ENCODE results near the gene HNRNPAB.
"Not testable (repeated sequence)": the region's sequence is repeated elsewhere in the genome, so short reads cannot be mapped to it uniquely, and the experiment has no call there.

The HNRNPAB gene

GRCh38 chr5:178213003-178213461, 8.7 kb downstream of the HNRNPAB start:
- no peak for DNase-seq

GRCh38 chr5:178213748-178214151, 9.4 kb downstream of the HNRNPAB start:
- no peak for DNase-seq

DNA sequence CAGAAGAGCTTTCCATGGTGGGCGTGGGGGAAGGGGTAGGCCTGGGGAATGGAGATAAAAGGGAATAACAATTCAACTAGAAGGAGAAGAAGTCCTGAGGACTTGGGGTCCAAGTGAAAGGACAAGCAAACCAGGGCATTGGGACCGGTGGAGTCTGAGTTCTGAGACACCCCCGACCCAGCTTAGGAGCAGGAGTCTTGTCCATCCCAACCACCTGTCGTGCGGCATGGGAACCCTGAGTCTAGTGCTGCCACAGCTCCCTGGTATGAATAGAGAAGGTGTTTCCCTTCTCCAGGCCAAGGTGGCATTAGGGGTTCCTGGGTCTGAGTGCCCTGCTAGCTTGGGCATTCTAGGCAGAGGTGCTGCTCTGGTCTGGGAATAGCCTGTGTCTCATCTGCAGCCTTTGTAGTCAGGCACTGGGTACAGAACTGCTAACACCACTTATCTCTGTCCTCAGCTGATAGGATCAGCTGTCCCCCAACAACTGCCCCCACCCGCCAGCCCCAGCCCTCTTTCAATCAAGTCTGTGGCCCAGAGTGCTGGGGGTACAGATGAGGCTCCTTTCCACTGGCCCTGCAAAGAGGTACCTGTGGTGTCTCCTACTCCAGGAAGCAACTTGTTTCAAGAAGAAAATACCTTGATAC, 9.9 kb downstream of the HNRNPAB start:
- no peak for DNase-seq

DNA sequence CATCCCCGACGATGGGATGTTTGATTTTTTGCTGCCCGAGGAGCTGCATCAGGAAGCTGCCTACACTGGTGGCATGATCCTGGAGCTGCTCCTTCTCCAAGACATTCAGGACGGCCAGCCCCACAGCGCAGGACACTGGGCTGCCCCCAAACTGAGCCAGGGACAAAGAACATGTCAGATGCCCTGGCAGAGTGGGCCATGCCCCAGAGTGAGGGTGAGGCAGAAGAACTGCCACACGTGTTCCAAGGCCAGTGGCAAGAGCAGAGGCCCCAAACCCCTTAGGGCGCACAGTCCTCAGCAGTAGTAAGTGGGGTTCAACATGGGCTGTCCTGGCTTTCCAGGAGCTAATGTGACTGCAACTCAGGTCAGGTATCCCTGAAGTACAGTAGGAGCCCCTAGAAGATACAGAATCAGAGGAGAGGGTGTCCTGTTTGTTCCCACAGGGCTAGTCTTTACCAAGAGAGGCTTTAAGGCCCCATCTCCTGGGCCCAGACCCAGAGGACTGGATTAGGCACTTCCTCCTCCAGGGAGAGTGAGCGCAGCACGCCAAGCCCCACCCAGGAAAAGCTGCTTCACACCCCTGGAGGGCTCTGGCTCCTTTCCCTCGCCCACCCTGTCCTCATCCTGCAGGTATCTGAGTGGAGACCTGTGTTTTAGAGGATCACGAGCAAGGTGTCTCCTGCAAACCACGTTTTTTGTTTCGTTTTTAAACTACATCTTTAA, 11.1 kb downstream of the HNRNPAB start:
- no peak for DNase-seq

GRCh38 chr5:178216088-178216534, 11.8 kb downstream of the HNRNPAB start:
- no peak for DNase-seq

DNA sequence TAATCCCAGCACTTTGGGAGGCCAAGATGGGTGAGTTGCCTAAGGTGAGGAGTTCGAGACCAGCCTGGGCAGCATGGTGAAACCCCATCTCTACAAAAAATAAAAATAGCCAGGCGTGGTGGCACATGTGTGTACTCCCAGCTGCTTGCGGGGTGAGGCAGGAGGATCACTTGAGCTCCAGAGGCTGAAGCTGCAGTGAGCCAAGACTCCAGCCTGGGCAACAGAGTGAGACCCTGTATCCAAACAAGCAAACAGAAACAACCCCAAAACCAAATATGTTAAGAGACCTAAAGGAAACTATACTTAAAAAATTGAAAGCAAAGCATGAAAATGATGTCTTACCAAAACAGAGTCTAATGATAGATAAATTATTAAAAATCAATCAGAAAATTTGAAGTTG, 12.4 kb downstream of the HNRNPAB start:
- no peak for DNase-seq

GRCh38 chr5:178218237-178218776, 14.0 kb downstream of the HNRNPAB start:
- DNase-seq, result no peak

GRCh38 chr5:178218827-178219226, 14.5 kb downstream of the HNRNPAB start:
- no peak for DNase-seq

GRCh38 chr5:178221282-178221681, 16.9 kb downstream of the HNRNPAB start:
- DNase-seq, result no peak

GRCh38 chr5:178221853-178222252, 17.5 kb downstream of the HNRNPAB start:
- no peak for DNase-seq

DNA sequence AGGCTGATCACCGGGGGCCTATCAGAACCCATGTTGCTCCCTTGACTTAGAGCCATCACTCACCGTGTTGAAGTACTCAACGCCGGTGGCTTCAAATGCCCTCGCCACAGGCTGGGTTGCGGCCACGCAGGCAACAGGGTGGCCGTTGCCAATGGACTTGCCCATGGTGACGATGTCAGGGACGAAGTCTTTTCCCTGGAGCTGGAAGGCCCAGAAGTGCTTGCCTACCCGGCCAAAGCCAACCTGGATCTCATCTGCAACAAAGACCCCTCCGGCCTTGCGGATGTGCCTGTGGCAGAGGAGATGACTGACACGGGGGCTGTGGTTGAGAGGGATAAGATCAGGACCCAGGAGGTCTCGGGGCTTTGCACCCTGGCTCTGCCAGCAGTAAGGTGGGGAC, 18.0 kb downstream of the HNRNPAB start:
- no peak for DNase-seq

- DNase-seq, result no peak
Observed at GRCh38 chr5:178223196-178223773, 19.0 kb downstream of the HNRNPAB start.

DNA sequence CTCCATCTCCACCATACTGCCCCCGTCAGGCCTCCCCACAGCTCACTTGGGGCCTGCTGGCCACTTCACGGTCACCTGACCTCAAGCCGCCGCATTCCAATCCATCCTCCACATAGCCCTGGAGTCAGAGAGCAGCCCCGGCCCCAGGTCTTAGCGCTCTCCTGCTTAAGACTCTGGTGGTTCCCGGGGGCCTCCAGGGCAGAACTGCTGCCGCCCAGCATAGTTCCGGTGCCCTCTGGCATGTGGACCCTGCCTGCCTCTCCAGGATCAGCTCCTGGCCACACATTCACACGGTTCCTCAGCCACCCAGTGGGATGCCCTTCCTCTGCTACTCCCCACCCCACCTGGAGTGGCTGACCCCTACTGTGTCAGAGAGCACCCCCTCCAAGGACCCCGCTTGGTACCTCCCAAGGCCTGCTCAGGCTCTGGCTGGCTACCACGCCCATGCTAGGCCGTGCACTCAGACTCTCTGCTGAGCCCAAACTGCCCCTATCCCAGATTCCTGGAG, 19.5 kb downstream of the HNRNPAB start:
- DNase-seq, result no peak

DNA sequence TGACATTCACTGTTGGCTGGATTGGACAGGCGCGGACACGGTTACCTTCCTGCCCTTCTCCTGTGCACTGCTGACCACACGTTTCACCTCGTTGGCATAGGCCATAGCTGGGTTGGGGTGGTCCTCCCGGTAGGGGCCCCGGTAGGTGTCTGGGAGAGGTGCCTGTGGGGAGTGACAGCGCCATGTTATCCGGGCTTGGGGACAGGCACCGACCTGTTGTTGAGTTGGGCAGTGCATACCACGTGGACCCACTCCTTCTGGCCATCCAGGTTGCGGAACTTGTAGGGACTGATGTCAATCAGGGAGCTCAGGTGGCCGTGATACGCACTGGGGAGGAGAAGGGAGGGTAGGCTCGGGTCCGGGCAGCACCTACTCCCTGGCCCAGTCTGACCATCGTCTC, 20.1 kb downstream of the HNRNPAB start:
- DNase-seq, result no peak

GRCh38 chr5:178225174-178225573, 20.8 kb downstream of the HNRNPAB start:
- DNase-seq, result no peak

DNA sequence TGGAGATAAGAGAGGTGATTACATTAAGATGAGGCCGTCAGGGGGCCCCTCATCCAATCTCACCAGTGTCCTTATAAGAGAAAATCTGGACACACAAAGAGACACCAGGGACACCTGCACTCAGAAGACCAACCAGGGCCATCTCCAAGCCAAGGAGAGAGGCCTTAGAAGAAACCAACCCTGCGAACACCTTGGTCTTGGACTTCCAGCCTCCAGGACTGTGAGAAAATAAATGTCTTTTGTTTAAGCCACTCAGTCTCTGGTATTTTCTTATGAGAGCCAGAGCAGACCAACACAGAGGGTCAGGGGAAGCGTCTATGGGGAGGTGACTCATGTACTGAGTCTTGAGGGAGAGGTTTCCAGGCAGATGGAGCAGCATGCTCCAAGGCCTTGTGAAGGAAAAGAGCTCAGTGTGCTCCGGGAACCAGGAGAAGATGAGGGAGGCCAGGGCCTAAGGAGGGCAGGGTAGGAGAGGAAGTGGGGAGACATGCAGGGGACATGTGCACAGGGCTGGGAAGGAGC, 22.9 kb downstream of the HNRNPAB start:
- DNase-seq, result no peak

DNA sequence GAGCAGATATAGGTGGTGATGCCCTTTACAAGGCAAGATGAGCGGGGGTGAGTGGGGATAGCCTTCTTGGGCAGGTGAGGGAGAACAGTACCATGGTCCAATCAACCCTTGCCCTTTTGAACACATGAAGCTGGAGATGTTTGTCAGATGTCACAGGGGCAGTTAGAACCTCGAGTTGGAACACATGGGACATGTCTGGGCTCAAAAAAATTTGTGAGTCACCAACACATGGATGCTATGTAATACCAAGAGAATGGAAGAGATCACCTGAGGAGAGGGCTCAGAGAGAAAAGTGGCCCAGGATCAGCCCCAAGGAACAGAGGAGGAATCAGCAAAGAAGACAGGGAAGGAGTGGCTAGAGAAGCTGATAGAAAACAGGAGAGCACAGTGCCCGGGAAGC, 23.6 kb downstream of the HNRNPAB start:
- no peak for DNase-seq

GRCh38 chr5:178228609-178229008, 24.3 kb downstream of the HNRNPAB start:
- DNase-seq, result no peak

DNA sequence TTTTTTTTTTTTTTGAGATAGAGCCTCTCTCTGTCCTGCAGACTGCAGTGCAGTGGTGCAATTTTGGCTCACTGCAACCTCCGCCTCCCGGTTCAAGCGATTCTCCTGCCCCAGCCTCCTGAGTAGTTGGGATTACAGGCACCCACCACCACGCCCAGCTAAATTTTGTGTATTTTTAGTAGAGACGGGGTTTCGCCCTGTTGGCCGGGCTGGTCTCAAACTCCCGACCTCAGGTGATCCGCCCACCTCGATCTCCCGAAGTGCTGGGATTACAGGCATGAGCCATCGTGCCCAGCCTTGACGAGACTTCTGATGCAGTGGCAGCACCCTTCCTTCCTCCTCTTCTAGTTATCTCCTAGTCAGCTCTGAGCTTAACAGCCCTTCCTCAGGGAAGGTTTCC, 24.8 kb downstream of the HNRNPAB start:
- DNase-seq, result not testable (repeated sequence)

- no peak for DNase-seq
Observed at GRCh38 chr5:178229861-178230260, 25.5 kb downstream of the HNRNPAB start.

- DNase-seq, result no peak
Observed at GRCh38 chr5:178230879-178231538, 26.7 kb downstream of the HNRNPAB start.

DNA sequence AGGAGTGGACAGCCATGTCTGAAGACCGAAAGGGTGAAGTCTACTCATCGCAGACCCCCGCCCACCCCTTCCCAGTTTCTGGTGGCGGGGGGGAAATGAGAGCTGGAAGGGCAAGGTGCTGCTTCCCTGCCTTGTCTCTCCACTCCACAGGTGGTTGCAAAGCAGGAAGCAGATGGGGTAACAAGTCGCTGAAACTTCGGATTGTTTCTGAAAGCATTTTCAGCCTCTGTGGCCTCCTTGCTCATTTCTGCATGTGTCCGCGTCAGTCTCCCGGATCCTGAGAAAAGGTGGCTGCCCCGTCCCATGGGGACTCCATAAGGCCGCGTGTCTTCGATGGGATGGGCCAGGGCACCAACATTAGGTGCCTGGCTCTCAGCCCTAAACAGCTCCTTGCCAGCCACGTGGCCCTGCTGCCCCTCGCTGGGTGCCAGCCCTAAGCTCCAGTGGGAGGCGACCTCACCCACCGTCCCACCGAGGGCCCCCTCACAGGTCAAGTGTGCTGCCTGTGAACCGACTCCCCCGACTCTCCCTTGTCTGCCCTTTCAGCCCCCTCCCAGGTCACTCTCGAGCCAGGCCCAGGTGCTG, 27.3 kb downstream of the HNRNPAB start:
- DNase-seq, result no peak
